HL-60 (cell line): Measurements from ENCODE around the gene HNRNPA3.

Experiments
- CTCF ChIP-seq: IDR thresholded peaks from one replicate; pipeline ENCODE4 v1.5.1; 2011; ENCODE audit warnings: low read length, control low read depth, inconsistent platforms; ENCODE audit not compliant: insufficient read depth
- POLR2AphosphoS5 ChIP-seq: IDR thresholded peaks from 2 replicates; pipeline ENCODE4 v1.6.1; 2012; ENCODE audit warnings: low read depth
- REST ChIP-seq: IDR thresholded peaks from 2 replicates; pipeline ENCODE4 v1.6.1; 2012; ENCODE audit warnings: low read depth; ENCODE audit not compliant: insufficient replicate concordance

GRCh38 chr2:177263451-177264208, 51.0 kb downstream of the HNRNPA3 start:
- TF ChIP-seq CTCF (peak; percentile 82), POLR2AphosphoS5 (peak; percentile 99), REST (peak; percentile 58)
